ENCODE measurements around the gene TRERF1. TPM values are rescaled to one million over a fixed set of nuclear protein-coding genes. Genes with fewer than 3 reads are reported as not detected.

The TRERF1 gene
- total RNA-seq, 1 donor from 2014 or later, result 7.3 TPM

- no peak for ATAC-seq
These were observed 274.0 kb downstream of the TRERF1 start for GRCh38 chr6:42177514-42178364.

GRCh38 chr6:42176981-42177380 lies 274.7 kb downstream of the TRERF1 start:
- ATAC-seq, result no peak

DNA sequence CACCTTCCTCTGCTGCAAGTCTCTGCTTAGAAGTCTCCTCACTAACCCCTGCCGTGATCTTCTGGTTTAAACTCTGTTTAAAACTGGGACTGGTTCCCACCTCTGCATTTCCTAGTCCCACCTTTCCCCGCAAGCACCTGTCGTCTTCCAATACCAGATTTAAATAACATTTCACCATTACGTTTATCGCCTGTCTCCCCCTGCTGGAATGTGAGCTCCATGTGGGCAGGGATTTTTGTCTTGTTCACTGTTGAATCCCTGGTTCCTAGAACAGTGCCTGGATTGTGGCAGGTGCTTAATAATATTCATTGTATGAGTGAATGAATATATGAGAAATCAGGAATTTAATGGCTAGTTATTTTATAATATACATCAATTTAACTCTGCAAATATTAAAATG lies 275.9 kb downstream of the TRERF1 start:
- no peak for ATAC-seq

Other genes starting within 250 kb of the TRERF1 start
- gene MRPS10, start 234.1 kb downstream of the TRERF1 start, total RNA-seq, result 48.1 TPM
- 15.0 TPM for gene UBR2, start 112.1 kb upstream of the TRERF1 start, total RNA-seq